ENCODE results near the gene RARB.

The RARB gene

DNA sequence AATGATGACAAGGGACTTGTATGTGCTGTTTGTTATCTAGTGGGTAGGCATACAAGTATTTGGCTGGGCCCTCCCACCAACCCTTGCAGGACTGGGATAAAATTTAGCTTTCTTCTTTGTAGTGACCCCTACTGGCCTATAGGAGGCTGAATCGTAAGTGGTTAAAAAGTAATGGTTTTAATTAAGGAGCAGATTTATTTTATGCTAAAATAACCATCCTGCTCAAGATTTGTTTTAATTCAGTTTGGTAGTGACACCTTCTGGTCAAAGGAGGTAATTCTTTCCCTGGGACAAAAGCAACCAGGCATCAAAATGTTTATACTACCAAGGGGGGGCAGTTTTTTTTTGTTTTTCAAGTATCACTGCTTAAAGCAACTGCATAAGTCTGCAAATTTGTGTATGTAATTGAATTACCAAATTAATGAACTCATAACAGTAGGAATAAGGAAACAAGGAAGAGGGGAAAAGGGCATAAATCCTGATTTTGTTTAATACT, 166.0 kb downstream of the RARB start:
- H3K9me3 Mint-ChIP-seq = no peaks in the 10 kb centered on the region
- H3K4me3 Mint-ChIP-seq = no peak overlapping the region
- H3K27ac Mint-ChIP-seq = peak overlapping the region in 1 of 2 donors; percentile 62
- H3K4me1 Mint-ChIP-seq (ENCODE audit: low read depth in 2 of 2) = peaks cover 0 to 5% of the 10 kb centered on the region in 2 donors
- no peaks in the 10 kb centered on the region for H3K27me3 Mint-ChIP-seq
- ATAC-seq (replicated peaks) = peak; percentile 57
- H3K36me3 Mint-ChIP-seq (ENCODE audit: insufficient read depth) = peaks cover 18% of the 10 kb centered on the region
- DNase-seq = peak in 2 of 3 experiments; percentile 11 to 29

DNA sequence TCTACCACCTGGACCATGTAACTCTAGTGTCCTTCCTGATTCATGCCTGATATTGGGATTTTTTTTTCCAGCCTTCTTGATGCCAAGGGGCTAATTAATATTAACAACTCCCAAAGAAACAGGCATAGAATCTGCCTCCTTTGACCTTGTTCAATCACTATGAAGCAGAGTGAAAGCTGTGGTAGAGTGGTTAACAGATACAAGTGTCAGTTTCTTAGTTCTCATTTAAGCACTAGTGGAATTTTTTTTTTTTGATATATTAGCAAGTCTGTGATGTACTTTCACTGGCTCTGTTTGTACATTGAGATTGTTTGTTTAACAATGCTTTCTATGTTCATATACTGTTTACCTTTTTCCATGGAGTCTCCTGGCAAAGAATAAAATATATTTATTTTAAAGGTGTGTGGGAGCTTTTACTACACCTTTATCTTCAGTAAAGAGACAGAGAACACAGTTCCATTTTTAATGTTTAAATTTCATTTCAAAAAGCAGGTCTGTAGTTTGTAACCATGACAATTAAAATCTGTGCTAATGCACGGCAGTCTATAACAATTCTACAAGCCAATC, 169.6 kb downstream of the RARB start:
- no peak for ATAC-seq (replicated peaks)
- H3K27me3 Mint-ChIP-seq = no peaks in the 10 kb centered on the region
- H3K36me3 Mint-ChIP-seq (ENCODE audit: insufficient read depth) = peaks cover 46% of the 10 kb centered on the region
- H3K4me1 Mint-ChIP-seq (ENCODE audit: low read depth in 2 of 2) = peaks cover 0 to 5% of the 10 kb centered on the region in 2 donors
- DNase-seq = no peak
- peak overlapping the region in 1 of 2 donors; percentile 85 for H3K27ac Mint-ChIP-seq
- H3K9me3 Mint-ChIP-seq = no peaks in the 10 kb centered on the region
- H3K4me3 Mint-ChIP-seq = no peak overlapping the region

DNA sequence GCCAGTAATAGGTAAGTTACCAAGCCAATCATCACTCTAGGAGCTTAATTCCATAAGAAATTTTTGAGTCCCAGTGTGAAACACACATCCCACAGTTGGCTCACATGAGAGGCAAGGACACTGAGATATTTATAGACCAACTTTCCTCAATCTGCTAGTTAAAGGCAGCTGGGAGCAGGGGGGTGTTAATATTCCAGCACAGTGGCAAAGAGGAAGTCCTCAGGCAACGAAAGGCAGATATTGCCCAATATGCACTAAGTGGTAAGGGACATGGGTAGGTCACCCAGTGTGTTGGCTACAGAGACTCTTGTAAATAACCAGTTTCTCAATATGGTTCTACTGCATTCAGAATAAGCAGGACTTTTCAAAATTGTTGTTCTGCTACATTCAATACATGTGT, 175.6 kb downstream of the RARB start:
- Mint-ChIP-seq H3K27me3 (no peaks in the 10 kb centered on the region), H3K36me3 (ENCODE audit: insufficient read depth) (peaks cover 83% of the 10 kb centered on the region), H3K27ac (peak overlapping the region; percentile 55 to 71), H3K9me3 (no peaks in the 10 kb centered on the region), H3K4me3 (no peak overlapping the region), H3K4me1 (ENCODE audit: low read depth in 2 of 2) (no peaks in the 10 kb centered on the region)
- no peak for DNase-seq
- ATAC-seq (replicated peaks) = no peak

DNA sequence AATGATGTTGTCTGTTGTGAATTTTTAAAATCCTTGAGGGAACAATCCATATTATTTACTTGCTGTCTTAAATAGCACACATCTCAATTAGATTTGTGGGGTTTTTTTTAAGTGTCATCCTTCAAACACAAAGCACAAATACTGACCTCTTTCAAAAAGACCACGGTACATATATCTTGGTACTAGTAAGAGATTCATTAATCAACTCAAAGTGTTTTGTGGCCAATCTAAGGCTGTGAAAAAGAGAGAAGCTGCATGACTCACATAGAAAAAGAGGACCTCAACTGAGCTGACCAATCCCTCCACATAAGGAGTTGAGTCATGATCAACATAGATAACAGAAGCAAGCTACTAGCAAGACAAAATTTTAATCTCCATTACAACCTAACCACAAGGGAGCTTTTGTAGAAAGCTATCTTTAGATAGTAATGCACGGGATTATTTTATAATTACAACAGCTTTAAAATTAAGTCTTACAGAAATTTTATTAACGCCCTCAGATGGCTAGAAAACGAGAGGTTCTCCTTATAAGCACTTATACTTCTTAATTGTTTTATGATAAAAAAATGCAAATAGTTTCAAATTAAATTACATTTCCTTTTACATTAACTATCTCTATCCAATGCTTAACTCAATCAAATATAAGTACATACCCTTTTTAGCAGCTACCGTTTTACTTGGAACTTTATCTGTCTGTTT, 176.2 kb downstream of the RARB start:
- Mint-ChIP-seq H3K4me1 (ENCODE audit: low read depth in 2 of 2) (no peaks in the 10 kb centered on the region), H3K4me3 (no peak overlapping the region), H3K9me3 (no peaks in the 10 kb centered on the region), H3K27me3 (no peaks in the 10 kb centered on the region), H3K27ac (peak overlapping the region; percentile 7 to 55), H3K36me3 (ENCODE audit: insufficient read depth) (peaks cover 80% of the 10 kb centered on the region)
- no peak for ATAC-seq (replicated peaks)
- DNase-seq = no peak

DNA sequence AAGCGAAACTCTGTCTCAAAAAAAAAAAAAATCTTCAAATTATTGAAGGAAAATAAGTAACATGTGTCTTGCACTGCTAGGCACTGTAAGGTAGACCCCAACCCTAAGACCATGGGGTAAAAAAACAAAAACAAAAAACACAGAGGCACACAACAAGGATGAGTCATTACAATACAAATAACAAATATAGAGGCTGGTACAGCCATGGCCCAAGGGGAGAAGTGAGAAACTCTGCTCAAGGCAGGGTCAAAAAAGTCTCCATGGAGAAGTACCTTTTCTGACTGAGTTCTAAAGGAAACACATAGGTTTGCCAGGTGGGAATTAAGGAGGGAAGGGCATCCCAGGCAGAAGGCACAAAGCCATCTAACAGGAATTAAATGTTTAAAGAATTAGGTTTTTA, 182.1 kb downstream of the RARB start:
- no peaks in the 10 kb centered on the region for H3K27me3 Mint-ChIP-seq
- ATAC-seq (replicated peaks) (no peak), DNase-seq (no peak)
- no peak overlapping the region for H3K4me3 Mint-ChIP-seq
- H3K27ac Mint-ChIP-seq = peak overlapping the region; percentile 39 to 76
- no peaks in the 10 kb centered on the region for H3K9me3 Mint-ChIP-seq
- H3K4me1 Mint-ChIP-seq (ENCODE audit: low read depth in 2 of 2) = peaks cover 6% of the 10 kb centered on the region in 2 donors
- H3K36me3 Mint-ChIP-seq (ENCODE audit: insufficient read depth) = peaks cover 85% of the 10 kb centered on the region

DNA sequence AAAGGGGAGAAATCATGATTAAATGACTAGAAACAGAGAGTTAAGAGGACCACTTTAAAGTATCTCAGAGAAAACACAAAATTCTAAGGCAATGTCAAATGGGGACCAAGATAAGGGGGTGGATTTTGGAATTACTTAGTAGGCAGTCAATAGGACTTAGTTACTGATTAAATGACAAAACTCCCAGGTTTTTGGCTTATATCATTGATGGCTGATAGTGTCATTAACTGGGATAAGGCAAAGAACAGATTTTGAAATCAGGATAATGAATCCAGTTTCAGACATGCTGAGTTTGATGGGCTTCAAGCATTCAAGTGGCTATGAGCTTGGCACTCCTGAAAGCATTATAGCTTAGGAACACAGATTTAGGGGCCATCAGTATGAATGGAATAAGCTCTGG, 182.7 kb downstream of the RARB start:
- ATAC-seq (replicated peaks) (no peak), DNase-seq (no peak)
- H3K4me3 Mint-ChIP-seq = no peak overlapping the region
- peaks cover 83% of the 10 kb centered on the region for H3K36me3 Mint-ChIP-seq (ENCODE audit: insufficient read depth)
- no peaks in the 10 kb centered on the region for H3K9me3 Mint-ChIP-seq
- no peaks in the 10 kb centered on the region for H3K27me3 Mint-ChIP-seq
- peak overlapping the region in 1 of 2 donors; percentile 76 for H3K27ac Mint-ChIP-seq
- peaks cover 6% of the 10 kb centered on the region in 2 donors for H3K4me1 Mint-ChIP-seq (ENCODE audit: low read depth in 2 of 2)

DNA sequence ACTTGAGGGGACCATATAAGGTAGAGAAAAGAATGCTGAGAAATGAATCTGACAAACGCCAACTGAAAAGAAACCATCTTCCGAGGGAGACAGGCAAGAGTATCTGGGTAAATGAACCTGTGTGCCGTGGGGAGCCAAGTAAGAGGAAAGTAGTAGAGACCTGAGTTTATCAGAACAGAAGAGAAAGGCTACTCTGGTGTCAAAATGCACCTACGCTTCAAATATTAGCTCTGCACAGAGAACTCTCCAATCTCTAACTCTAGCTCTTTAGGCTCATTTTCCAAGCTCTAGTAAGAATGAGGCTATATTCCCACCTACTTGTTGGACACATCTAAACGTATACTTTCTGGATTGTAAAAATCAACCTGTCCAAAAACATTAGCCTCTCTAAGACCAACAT, 183.1 kb downstream of the RARB start:
- Mint-ChIP-seq H3K27me3 (no peaks in the 10 kb centered on the region), H3K4me1 (ENCODE audit: low read depth in 2 of 2) (peaks cover 6% of the 10 kb centered on the region in 2 donors), H3K9me3 (no peaks in the 10 kb centered on the region), H3K4me3 (no peak overlapping the region), H3K36me3 (ENCODE audit: insufficient read depth) (peaks cover 79% of the 10 kb centered on the region), H3K27ac (peak overlapping the region in 1 of 2 donors; percentile 76)
- DNase-seq (no peak), ATAC-seq (replicated peaks) (no peak)

DNA sequence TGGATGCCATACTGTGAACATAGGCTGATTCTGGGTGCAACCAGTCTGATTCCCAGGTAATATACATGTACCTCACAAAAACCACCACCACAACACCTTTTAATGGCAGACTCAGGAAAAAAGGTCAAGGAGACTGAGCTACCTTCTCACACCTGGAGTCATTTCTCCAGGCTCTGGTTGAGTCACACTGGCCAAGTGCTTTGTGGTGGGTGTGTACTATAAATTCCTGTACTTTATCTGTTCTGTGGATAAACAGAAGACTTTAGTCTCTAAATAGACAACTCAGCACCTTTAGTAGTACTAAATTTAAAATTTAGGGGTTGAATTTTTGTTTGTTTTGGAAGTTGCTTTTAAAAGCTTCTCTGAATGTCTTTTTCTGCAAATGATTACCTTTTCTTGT, 190.0 kb downstream of the RARB start:
- ATAC-seq (replicated peaks) = no peak
- Mint-ChIP-seq H3K4me3 (no peak overlapping the region), H3K36me3 (ENCODE audit: insufficient read depth) (peaks cover 61% of the 10 kb centered on the region), H3K27ac (peak overlapping the region in 1 of 2 donors; percentile 50), H3K9me3 (no peaks in the 10 kb centered on the region), H3K27me3 (no peaks in the 10 kb centered on the region), H3K4me1 (ENCODE audit: low read depth in 2 of 2) (peaks cover 0 to 5% of the 10 kb centered on the region in 2 donors)
- no peak for DNase-seq

DNA sequence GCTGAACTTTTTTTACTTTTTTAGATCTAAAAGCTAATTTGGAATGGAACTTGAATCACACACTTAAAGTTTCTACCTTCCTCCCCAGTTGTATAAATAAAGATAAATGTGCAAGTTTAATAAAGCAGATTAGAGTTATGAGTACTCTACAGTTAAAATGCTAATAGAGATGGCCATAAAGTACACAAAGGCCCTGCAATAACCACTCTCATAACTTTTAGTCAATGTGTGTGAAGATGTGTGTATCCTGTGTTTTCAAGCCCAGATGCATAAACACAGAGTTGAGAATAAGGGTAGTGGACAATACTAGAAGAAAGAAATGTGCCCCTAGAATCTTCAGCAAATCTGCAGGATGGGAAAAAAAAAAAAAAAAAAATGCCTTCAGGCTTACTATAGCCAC, 191.3 kb downstream of the RARB start:
- peak overlapping the region in 1 of 2 donors; percentile 50 for H3K27ac Mint-ChIP-seq
- DNase-seq (no peak), ATAC-seq (replicated peaks) (no peak)
- peaks cover 0 to 5% of the 10 kb centered on the region in 2 donors for H3K4me1 Mint-ChIP-seq (ENCODE audit: low read depth in 2 of 2)
- no peak overlapping the region for H3K4me3 Mint-ChIP-seq
- H3K9me3 Mint-ChIP-seq = no peaks in the 10 kb centered on the region
- H3K36me3 Mint-ChIP-seq (ENCODE audit: insufficient read depth) = peaks cover 63% of the 10 kb centered on the region
- H3K27me3 Mint-ChIP-seq = no peaks in the 10 kb centered on the region

DNA sequence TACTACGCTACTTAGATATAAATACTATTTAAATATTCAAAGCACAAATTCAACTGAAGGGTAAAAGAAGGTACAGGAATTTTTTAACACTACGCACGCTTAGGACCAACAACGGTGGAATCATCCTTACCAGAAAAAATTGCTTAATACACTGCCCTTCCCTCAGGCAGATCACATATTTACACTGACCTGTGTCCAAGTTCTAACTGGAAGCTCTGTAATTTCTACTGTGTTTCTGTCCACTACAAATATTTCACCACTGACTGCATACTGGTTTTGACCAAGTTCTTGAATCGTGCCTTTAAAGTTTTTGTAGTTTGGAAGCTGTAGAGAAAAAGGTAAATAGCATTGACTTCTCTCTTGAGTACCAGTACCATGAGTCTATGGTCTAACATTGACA, 192.4 kb downstream of the RARB start:
- H3K9me3 Mint-ChIP-seq = no peaks in the 10 kb centered on the region
- H3K27ac Mint-ChIP-seq = peak overlapping the region in 1 of 2 donors; percentile 50
- H3K27me3 Mint-ChIP-seq = no peaks in the 10 kb centered on the region
- DNase-seq (no peak), ATAC-seq (replicated peaks) (no peak)
- H3K36me3 Mint-ChIP-seq (ENCODE audit: insufficient read depth) = peaks cover 65% of the 10 kb centered on the region
- H3K4me1 Mint-ChIP-seq (ENCODE audit: low read depth in 2 of 2) = peaks cover 0 to 5% of the 10 kb centered on the region in 2 donors
- H3K4me3 Mint-ChIP-seq = no peak overlapping the region

DNA sequence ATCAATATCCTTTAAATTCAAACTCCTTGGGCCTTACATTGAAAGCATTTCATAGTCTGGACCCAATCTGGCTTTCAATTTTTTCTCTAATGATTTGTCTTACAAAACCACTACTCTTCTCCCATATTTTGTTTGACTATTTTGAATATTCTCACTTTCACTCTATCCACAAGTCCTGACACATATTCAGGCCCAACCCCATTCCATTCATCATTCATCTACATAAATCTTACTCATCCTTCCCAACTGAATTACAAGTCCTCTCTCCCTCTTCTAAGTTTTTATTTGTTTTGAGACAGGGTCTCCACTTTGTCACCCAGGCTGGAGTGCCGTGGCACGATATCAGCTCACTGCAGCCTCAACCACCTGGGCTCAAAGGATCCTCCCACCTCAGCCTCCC, 193.0 kb downstream of the RARB start:
- peaks cover 0 to 5% of the 10 kb centered on the region in 2 donors for H3K4me1 Mint-ChIP-seq (ENCODE audit: low read depth in 2 of 2)
- H3K27me3 Mint-ChIP-seq = no peaks in the 10 kb centered on the region
- no peak for ATAC-seq (replicated peaks)
- peak overlapping the region in 1 of 2 donors; percentile 50 for H3K27ac Mint-ChIP-seq
- H3K4me3 Mint-ChIP-seq = no peak overlapping the region
- H3K36me3 Mint-ChIP-seq (ENCODE audit: insufficient read depth) = peaks cover 71% of the 10 kb centered on the region
- no peaks in the 10 kb centered on the region for H3K9me3 Mint-ChIP-seq
- DNase-seq = no peak

DNA sequence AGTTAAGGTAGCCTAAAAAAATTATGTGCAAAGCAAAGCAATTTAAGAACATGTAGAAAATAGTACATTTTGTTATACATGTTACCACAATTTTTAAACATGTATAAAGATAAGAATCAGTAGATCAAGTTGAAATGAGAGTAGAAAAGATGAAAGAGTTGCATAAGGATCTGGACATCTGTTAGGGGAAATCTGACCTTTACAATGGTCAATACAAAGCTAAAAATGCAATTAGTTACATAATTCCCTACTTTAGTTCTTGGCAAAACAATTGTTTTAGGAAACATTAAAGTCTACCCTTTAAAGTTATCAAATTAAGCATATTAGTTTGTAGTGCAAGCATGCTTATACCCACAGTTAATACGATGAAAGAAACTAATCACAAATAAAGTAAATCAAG, 203.9 kb downstream of the RARB start:
- no peaks in the 10 kb centered on the region for H3K27me3 Mint-ChIP-seq
- peaks cover 85% of the 10 kb centered on the region for H3K36me3 Mint-ChIP-seq (ENCODE audit: insufficient read depth)
- H3K27ac Mint-ChIP-seq = peak overlapping the region in 1 of 2 donors; percentile 26
- DNase-seq = no peak
- H3K4me3 Mint-ChIP-seq = no peak overlapping the region
- H3K9me3 Mint-ChIP-seq = no peaks in the 10 kb centered on the region
- peaks cover 7 to 15% of the 10 kb centered on the region in 2 donors for H3K4me1 Mint-ChIP-seq (ENCODE audit: low read depth in 2 of 2)
- no peak for ATAC-seq (replicated peaks)

DNA sequence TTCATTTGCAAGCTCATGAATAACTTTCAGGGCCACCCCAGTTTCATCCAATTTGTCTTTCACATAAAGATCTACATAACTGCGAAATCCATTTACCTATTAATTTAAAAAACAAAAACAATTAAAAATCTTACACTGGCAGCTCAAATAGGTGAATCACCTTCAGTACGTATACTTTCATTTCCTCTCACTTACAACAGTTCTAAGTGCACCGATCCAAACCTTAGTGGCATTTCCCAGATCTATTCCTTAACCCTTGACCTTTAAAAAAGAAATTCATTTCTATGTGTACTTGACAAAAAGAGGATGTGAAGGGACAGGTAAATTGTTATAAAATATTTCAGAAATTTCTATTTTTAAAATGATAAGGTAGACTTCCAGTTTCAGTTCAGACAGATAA, 205.9 kb downstream of the RARB start:
- DNase-seq (no peak), ATAC-seq (replicated peaks) (no peak)
- Mint-ChIP-seq H3K4me3 (no peak overlapping the region), H3K36me3 (ENCODE audit: insufficient read depth) (peaks cover 83% of the 10 kb centered on the region), H3K27ac (no peak overlapping the region), H3K4me1 (ENCODE audit: low read depth in 2 of 2) (peaks cover 7 to 19% of the 10 kb centered on the region in 2 donors), H3K27me3 (no peaks in the 10 kb centered on the region), H3K9me3 (no peaks in the 10 kb centered on the region)

DNA sequence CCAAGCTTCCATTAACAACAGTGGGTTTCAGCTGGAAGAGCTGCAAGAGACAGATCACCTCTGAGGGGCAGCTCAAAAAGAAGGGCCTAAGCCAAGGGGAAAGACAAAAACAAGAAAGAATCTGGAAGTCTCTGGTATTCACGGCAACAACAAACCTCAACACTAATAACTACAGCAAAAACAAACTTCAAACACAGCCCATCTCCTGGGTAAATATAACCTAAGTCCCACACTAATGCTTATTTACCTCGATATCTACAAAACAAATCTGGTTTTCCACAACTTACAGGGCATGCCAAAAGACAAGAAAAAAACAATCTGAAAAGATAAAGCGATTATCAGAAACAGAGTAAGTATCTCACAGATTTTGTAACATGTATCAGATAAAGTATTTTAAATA, 207.0 kb downstream of the RARB start:
- Mint-ChIP-seq H3K27me3 (no peaks in the 10 kb centered on the region), H3K27ac (peak overlapping the region; percentile 66 to 70), H3K36me3 (ENCODE audit: insufficient read depth) (peaks cover 81% of the 10 kb centered on the region), H3K9me3 (no peaks in the 10 kb centered on the region), H3K4me3 (no peak overlapping the region), H3K4me1 (ENCODE audit: low read depth in 2 of 2) (peaks cover 7 to 19% of the 10 kb centered on the region in 2 donors)
- ATAC-seq (replicated peaks) (no peak), DNase-seq (no peak)
